Measurements from ENCODE around the gene DDX5. TPM values are rescaled to one million over a fixed set of nuclear protein-coding genes. Genes with fewer than 3 reads are reported as not detected.
A peak's percentile ranks its signal among the peaks of the same experiment; 100 is the strongest.
"Not testable (repeated sequence)": the region's sequence is repeated elsewhere in the genome, so short reads cannot be mapped to it uniquely, and the experiment has no call there.

DDX5 gene
- polyA plus RNA-seq, 1 of the 3 experiments (the other 2 are of a cell fraction): 1,642 TPM

- Histone ChIP-seq H3K9me2 (no peaks in the 10 kb centered on the region), H3K27me3 (ENCODE audit: insufficient read depth) (no peaks in the 10 kb centered on the region), H3K4me3 (ENCODE audit: low read depth in 2 of 2, low read length in 1 of 2) (peak overlapping the region; percentile 78 to 81), H3K27ac (ENCODE audit: low read depth in 2 of 2, low read length in 1 of 2) (peak overlapping the region; percentile 87 to 99), H3K36me3 (replicated peaks in 1 of 2; ENCODE audit: control insufficient read depth in 1 of 2, insufficient read depth in 2 of 2, low read length in 1 of 2) (peaks cover 55% of the 10 kb centered on the region in 2 experiments), H3K4me2 (peak overlapping the region; percentile 90), H3K79me2 (ENCODE audit: insufficient read depth) (peaks cover 70% of the 10 kb centered on the region), H3K9me3 (no peaks in the 10 kb centered on the region), H3F3A (replicated peaks; ENCODE audit: insufficient read depth) (peaks cover 47% of the 10 kb centered on the region), H4K20me1 (ENCODE audit: insufficient read depth) (peaks cover 43% of the 10 kb centered on the region), H3K4me1 (ENCODE audit: control insufficient read depth in 1 of 2, insufficient read depth in 2 of 2, low read depth in 1 of 2, low read length in 1 of 2) (peaks cover 24% of the 10 kb centered on the region in 2 experiments), H2AFZ (ENCODE audit: low read depth) (peak overlapping the region; percentile 60; the same call in 1 of the 2 replicates), H3K9ac (peak overlapping the region; percentile 67)
- DNase-seq: no peak
- ChIA-PET POLR2A (interaction anchor here (0.7 to 4.2 kb wide), 7 partner anchors 8 to 166 kb away, joined by 3 to 140 read pairs (median 5); partner anchors contain the start of genes CEP95 and DDX5), CTCF (interaction anchor here (0.6 to 13.6 kb wide), 14 partner anchors 9 to 281 kb away, joined by 3 to 122 read pairs (median 4); partner anchors contain the start of genes CEP95 and DDX5)
- TF ChIP-seq USF2 (IDR thresholded peaks at IDR 0.05; ENCODE audit: borderline replicate concordance, low read depth, low read length) (no peak), FOXM1 (IDR thresholded peaks at IDR 0.05; ENCODE audit: low read depth) (no peak), FOXJ3 (CRISPR knock-in tag; IDR thresholded peaks at IDR 0.05) (no peak), USF1 (IDR thresholded peaks at IDR 0.05; ENCODE audit: borderline replicate concordance, low read depth) (no peak), MEF2A (IDR thresholded peaks at IDR 0.05; ENCODE audit: borderline replicate concordance, low read depth) (no peak), RXRA (IDR thresholded peaks at IDR 0.05; ENCODE audit: borderline replicate concordance, low read depth) (no peak), MAX (IDR thresholded peaks at IDR 0.05; ENCODE audit: low read depth) (no peak), SMC3 (IDR thresholded peaks at IDR 0.05; ENCODE audit: low read depth, low read length) (no peak), SIN3A (IDR thresholded peaks at IDR 0.05; ENCODE audit: borderline replicate concordance, low read depth, low read length) (no peak), EP300 (IDR thresholded peaks at IDR 0.05; ENCODE audit: borderline replicate concordance in 1 of 2, low read depth in 1 of 2, low read length in 1 of 2) (no peak), POLR2AphosphoS5 (IDR thresholded peaks at IDR 0.05; ENCODE audit: low read depth, low read length) (no peak), MXI1 (IDR thresholded peaks at IDR 0.05; ENCODE audit: low read depth, low read length) (no peak), NFIC (IDR thresholded peaks at IDR 0.05; ENCODE audit: borderline replicate concordance) (no peak), IRF3 (IDR thresholded peaks at IDR 0.05; ENCODE audit: low read depth, low read length) (no peak), RAD21 (IDR thresholded peaks at IDR 0.05; ENCODE audit: low read length) (no peak), ELF1 (IDR thresholded peaks at IDR 0.05) (no peak), EZH2phosphoT487 (IDR thresholded peaks at IDR 0.05; ENCODE audit: borderline replicate concordance, low read depth) (no peak), CHD2 (IDR thresholded peaks at IDR 0.05; ENCODE audit: low read length, partially characterized antibody) (no peak)
- under 1% methylated on average over 20 of the region's 20 CpGs for WGBS (ENCODE audit: low lambda C conversion rate)
Measured at GRCh38 chr17:64496348-64496785, 9.7 kb downstream of the DDX5 start.

GRCh38 chr17:64495300-64495699, 10.8 kb downstream of the DDX5 start:
- POLR2A ChIA-PET: interaction anchor here (0.7 to 4.2 kb wide), 2 partner anchors 11 to 19 kb away, joined by 3 to 140 read pairs; partner anchors contain the start of genes CEP95 and DDX5

More at GRCh38 chr17:64495300-64495699, 10.8 kb downstream of the DDX5 start:
- peaks cover 19 to 22% of the 10 kb centered on the region in 2 experiments; a peak in 3 of 4 replicates for H3K4me1 ChIP-seq (ENCODE audit: control insufficient read depth in 1 of 2, insufficient read depth in 2 of 2, low read depth in 1 of 2, low read length in 1 of 2)
- H3K4me2 ChIP-seq: peak overlapping the region; percentile 90
- H3K9me2 ChIP-seq; H3K27ac ChIP-seq (ENCODE audit: low read depth in 2 of 2, low read length in 1 of 2); DNase-seq; H2AFZ ChIP-seq (ENCODE audit: low read depth); H3K9ac ChIP-seq; H3K9me3 ChIP-seq; H3K27me3 ChIP-seq (ENCODE audit: insufficient read depth): not testable (repeated sequence)
- peaks cover 59% of the 10 kb centered on the region for H3K79me2 ChIP-seq (ENCODE audit: insufficient read depth)
- 96% methylated on average over 5 of the region's 5 CpGs for WGBS (ENCODE audit: low lambda C conversion rate)
- CTCF ChIA-PET: interaction anchor here (0.6 to 13.6 kb wide), 4 partner anchors 10 to 641 kb away, joined by 3 to 122 read pairs (median 28); partner anchors contain the start of genes CEP95 and DDX5
- peaks cover 50% of the 10 kb centered on the region in 2 experiments for H3K36me3 ChIP-seq (replicated peaks in 1 of 2; ENCODE audit: control insufficient read depth in 1 of 2, insufficient read depth in 2 of 2, low read length in 1 of 2)
- H3K4me3 ChIP-seq (ENCODE audit: low read depth in 2 of 2, low read length in 1 of 2): peak overlapping the region; percentile 78 to 81
- peaks cover 32% of the 10 kb centered on the region for H4K20me1 ChIP-seq (ENCODE audit: insufficient read depth)
- H3F3A ChIP-seq (replicated peaks; ENCODE audit: insufficient read depth): peaks cover 37% of the 10 kb centered on the region
